Ishikawa (cell line): Measurements from ENCODE around the gene NEDD4L.

Source experiments
- CEBPB ChIP-seq: IDR thresholded peaks from 2 replicates; pipeline ENCODE4 v1.6.1; 2012
- CREB1 ChIP-seq: IDR thresholded peaks from 2 replicates; pipeline ENCODE4 v1.6.1; 2012; ENCODE audit warnings: low read depth
- EGR1 ChIP-seq: IDR thresholded peaks from 2 replicates; pipeline ENCODE4 v1.6.1; 2012
- EP300 ChIP-seq: IDR thresholded peaks from 2 replicates; pipeline ENCODE4 v1.6.1; 2012; ENCODE audit warnings: borderline replicate concordance
- FOXM1 ChIP-seq: IDR thresholded peaks from 2 replicates; pipeline ENCODE4 v1.6.1; 2012; ENCODE audit warnings: low read depth, borderline replicate concordance
- NFIC ChIP-seq: IDR thresholded peaks from 2 replicates; pipeline ENCODE4 v1.6.1; 2012
- RAD21 ChIP-seq: IDR thresholded peaks from 2 replicates; pipeline ENCODE4 v1.6.1; 2012; ENCODE audit warnings: low read depth
- TAF1 ChIP-seq: IDR thresholded peaks from 2 replicates; pipeline ENCODE4 v1.6.1; 2012; ENCODE audit warnings: low read depth, mild to moderate bottlenecking
- TCF12 ChIP-seq: IDR thresholded peaks from 2 replicates; pipeline ENCODE4 v1.6.1; 2012; ENCODE audit warnings: low read depth
- TEAD4 ChIP-seq: IDR thresholded peaks from 2 replicates; pipeline ENCODE4 v1.6.1; 2012
- YY1 ChIP-seq: IDR thresholded peaks from 2 replicates; pipeline ENCODE4 v1.6.1; 2012; ENCODE audit warnings: low read depth
- ZBTB7A ChIP-seq: IDR thresholded peaks from 2 replicates; pipeline ENCODE4 v1.6.1; 2012; ENCODE audit warnings: low read depth
- TF ChIP-seq, protein P1 (sequence below): IDR thresholded peaks from 2 replicates; pipeline ENCODE4 v1.6.1; 2012
- TF ChIP-seq, protein P2 (sequence below): IDR thresholded peaks from 2 replicates; pipeline ENCODE4 v1.6.1; 2012
- TF ChIP-seq, protein P3 (sequence below): IDR thresholded peaks from 2 replicates; pipeline ENCODE4 v1.6.1; 2012; ENCODE audit warnings: low read depth, mild to moderate bottlenecking

The NEDD4L gene

DNA sequence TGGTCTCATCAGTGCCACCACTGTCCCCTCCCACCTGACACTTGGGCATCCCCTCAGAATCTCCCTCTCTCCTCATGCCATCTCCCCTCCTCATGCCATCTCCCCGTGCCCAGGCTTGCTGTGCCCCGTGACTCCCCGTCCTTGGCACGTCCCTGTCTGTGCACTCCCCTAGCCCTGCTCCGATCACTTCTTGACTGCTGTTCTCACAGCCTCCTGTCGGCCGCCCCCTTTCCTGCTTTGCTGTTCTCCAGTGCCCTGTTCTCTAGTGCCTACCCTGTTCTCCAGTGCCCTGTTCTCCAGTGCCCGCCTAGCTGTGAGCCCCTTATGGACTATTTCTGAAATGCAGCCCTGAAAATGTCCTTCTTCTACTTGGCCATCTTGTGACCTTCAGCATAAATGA lies 331.0 kb downstream of the NEDD4L start:
- TF ChIP-seq FOXM1 (no peak), EP300 (no peak), NFIC (no peak), TCF12 (no peak), ZBTB7A (no peak), TAF1 (no peak), CEBPB (no peak), TEAD4 (no peak), EGR1 (no peak), CREB1 (no peak)
- TF ChIP-seq, protein P1, sequence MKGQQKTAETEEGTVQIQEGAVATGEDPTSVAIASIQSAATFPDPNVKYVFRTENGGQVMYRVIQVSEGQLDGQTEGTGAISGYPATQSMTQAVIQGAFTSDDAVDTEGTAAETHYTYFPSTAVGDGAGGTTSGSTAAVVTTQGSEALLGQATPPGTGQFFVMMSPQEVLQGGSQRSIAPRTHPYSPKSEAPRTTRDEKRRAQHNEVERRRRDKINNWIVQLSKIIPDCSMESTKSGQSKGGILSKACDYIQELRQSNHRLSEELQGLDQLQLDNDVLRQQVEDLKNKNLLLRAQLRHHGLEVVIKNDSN: no peak
- TF ChIP-seq, protein P2, sequence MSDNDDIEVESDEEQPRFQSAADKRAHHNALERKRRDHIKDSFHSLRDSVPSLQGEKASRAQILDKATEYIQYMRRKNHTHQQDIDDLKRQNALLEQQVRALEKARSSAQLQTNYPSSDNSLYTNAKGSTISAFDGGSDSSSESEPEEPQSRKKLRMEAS: no peak
- TF ChIP-seq, protein P3, sequence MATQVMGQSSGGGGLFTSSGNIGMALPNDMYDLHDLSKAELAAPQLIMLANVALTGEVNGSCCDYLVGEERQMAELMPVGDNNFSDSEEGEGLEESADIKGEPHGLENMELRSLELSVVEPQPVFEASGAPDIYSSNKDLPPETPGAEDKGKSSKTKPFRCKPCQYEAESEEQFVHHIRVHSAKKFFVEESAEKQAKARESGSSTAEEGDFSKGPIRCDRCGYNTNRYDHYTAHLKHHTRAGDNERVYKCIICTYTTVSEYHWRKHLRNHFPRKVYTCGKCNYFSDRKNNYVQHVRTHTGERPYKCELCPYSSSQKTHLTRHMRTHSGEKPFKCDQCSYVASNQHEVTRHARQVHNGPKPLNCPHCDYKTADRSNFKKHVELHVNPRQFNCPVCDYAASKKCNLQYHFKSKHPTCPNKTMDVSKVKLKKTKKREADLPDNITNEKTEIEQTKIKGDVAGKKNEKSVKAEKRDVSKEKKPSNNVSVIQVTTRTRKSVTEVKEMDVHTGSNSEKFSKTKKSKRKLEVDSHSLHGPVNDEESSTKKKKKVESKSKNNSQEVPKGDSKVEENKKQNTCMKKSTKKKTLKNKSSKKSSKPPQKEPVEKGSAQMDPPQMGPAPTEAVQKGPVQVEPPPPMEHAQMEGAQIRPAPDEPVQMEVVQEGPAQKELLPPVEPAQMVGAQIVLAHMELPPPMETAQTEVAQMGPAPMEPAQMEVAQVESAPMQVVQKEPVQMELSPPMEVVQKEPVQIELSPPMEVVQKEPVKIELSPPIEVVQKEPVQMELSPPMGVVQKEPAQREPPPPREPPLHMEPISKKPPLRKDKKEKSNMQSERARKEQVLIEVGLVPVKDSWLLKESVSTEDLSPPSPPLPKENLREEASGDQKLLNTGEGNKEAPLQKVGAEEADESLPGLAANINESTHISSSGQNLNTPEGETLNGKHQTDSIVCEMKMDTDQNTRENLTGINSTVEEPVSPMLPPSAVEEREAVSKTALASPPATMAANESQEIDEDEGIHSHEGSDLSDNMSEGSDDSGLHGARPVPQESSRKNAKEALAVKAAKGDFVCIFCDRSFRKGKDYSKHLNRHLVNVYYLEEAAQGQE: no peak

DNA sequence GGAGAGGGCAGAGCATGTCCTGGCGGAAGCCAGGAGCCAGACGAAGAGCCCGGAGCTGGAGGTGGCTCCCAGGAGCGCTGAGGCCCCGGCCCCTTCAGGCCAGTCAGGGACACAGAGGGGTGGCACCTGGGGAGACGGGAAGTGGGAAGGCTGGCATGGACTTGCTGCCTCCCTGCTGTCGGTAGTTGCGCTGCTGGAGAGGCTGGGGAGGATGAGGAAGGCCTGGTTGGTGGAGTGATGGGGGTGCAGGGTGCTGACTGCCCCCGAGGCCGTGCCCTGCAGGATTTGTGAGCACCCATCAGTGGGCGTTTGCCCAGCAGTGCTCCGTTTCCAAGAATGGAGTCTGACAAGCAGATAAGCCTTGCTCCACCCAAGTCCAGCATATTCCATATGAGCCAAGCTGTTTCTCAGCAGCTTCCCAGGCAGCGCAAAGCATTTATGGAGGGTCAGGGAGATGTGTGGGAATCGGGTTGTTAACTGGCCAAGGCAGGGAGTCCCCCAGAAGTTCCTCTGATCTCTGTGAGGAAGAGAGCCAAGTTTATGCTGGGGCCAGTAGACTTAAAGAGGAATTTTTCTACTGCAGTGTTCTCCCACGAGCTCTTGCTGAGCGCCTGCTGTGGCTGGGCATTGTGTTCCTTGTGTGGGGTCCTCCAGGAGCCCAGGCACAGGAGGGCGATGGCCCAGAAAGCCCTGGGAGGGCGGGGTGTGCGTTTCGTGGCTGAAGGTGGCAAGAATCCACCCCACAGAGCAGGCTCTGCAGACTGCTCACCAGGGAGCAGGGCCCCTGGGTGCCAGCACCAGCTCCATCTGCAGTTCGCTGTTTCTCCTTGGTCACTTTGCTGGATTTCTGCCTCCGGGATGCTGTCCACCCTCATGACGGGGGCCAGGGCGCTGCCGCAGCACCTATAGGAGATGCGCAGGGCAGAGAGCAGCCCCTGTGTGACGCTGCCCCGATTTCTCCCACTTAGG lies 334.7 kb downstream of the NEDD4L start:
- TF ChIP-seq NFIC (no peak), RAD21 (no peak), EP300 (no peak), EGR1 (no peak), TAF1 (no peak)
- TF ChIP-seq, protein P3: no peak

DNA sequence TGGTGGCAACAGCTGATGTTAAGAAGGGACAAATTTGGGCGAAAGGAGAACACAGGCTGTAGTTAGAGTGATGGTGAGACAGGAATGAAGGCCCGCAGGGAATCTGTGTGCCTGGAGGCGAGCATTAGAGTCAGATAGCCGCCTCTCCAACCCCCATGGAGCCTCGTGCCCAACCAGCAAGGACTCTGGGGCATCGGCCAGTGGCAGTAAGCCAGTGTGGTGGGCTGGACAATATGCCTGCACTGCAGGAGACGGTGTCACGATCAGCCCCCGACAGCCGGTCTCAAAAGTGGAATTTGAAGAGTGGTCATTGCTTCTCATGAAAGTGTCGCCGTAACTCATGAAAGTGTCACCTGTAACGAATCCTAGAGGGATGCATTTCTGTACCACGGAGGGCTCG lies 335.4 kb downstream of the NEDD4L start:
- TF ChIP-seq TCF12 (no peak), TEAD4 (no peak), YY1 (no peak), TAF1 (no peak), NFIC (no peak), FOXM1 (no peak), CEBPB (no peak)
- TF ChIP-seq, protein P1: no peak
- TF ChIP-seq, protein P3: no peak

DNA sequence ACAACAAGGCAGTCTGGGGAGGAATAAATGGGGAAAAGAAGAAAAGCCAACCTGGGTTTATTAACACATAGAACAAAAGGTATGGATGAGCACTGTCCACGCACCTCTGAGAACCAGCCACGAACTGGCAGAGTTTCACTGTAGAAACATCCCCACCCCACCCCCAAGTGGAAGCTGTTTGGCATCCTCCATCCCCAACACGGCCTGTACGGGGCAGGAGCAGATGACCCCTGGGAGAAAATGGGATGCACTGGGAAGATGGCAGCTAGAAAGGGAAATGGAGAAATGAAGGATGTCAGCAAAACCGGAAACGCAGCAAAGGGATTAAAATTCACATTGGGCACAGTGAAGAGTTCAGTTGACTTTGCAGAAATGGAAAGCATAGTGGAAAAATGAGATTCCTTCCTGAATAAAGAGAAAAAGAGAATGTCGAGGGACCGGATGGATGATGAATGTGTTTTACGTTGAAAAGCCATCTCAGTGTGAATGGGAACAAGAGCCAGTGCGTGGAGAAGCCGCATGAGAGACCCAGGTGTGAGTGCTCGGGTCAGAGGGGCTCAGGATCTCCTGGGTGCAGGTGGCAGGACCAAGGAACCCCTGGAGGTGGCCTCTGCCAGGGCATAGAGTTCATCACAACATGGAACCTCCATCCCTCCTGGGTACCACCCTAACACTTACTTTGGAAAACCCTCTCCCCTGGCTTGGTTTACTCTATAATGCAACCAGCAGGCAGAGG lies 337.8 kb downstream of the NEDD4L start:
- TF ChIP-seq RAD21 (no peak), ZBTB7A (no peak), YY1 (no peak), NFIC (no peak), TEAD4 (no peak), CREB1 (no peak), EGR1 (no peak), TAF1 (no peak), EP300 (no peak), TCF12 (no peak), FOXM1 (no peak), CEBPB (no peak)
- TF ChIP-seq, protein P3: no peak
- TF ChIP-seq, protein P2: no peak
- TF ChIP-seq, protein P1: no peak
